Panc1 (cell line): ENCODE results near the gene AKAP13. TPM values are rescaled to one million over a fixed set of nuclear protein-coding genes. Genes with fewer than 3 reads are reported as not detected.

Experiments
- ATAC-seq: fragments of 200-7000 bp; cut with Tn5 transposase; 2 replicates; pipeline ENCODE4 v1.9.1; 2020; ENCODE audit warnings: mild to moderate bottlenecking, moderate library complexity
- BruUV-seq: library from RNA; stranded (reverse); fragments of 400-500 nt; replicated peaks from 2 replicates; lab custom pipeline; 2021; lab: Mats Ljungman, UMichigan
- CTCF ChIA-PET: fragments of 300-600 bp; sonication (Branson Sonifier 250); formaldehyde crosslinking; loops from one replicate; lab custom pipeline; 2022; ENCODE audit warnings: antibody characterized with exemption; lab: Charles Lee
- POLR2A ChIA-PET: fragments of 300-600 bp; sonication (Branson Sonifier 250); formaldehyde crosslinking; loops from one replicate; lab custom pipeline; 2022; ENCODE audit warnings: antibody characterized with exemption; lab: Charles Lee
- DNase-seq: peaks from one replicate; pipeline ENCODE4 v3.0.0-alpha.2; 2010; ENCODE audit warnings: low read depth, low spot score
- H3K27ac ChIP-seq: 2 replicates; pipeline ENCODE4 v1.5.1; 2011; ENCODE audit warnings: mild to moderate bottlenecking, low read length, inconsistent platforms
- H3K27me3 ChIP-seq: fragments of 200-500 bp; sonication (Bioruptor generic); 2 replicates; pipeline ENCODE4 v1.6.0; 2014; ENCODE audit warnings: low read length, inconsistent platforms; ENCODE audit not compliant: control insufficient read depth, insufficient read depth
- H3K36me3 ChIP-seq: fragments of 200-500 bp; sonication (Bioruptor generic); 2 replicates; pipeline ENCODE4 v1.5.1; 2014; ENCODE audit warnings: inconsistent platforms, mild to moderate bottlenecking, low read length, moderate library complexity; ENCODE audit not compliant: control insufficient read depth, insufficient read depth
- H3K4me1 ChIP-seq: 2 replicates; pipeline ENCODE4 v1.5.1; 2011; ENCODE audit warnings: inconsistent platforms, mild to moderate bottlenecking, low read length, moderate library complexity; ENCODE audit not compliant: control insufficient read depth, insufficient read depth
- H3K4me3 ChIP-seq, 2 experiments: 2 replicates each; pipeline ENCODE4 v1.5.1; 2011 to 2012; ENCODE audit warnings: low read depth in 2 of 2, low read length in 2 of 2, mild to moderate bottlenecking in 2 of 2, inconsistent platforms in 1 of 2, moderate library complexity in 1 of 2
- H3K9me3 ChIP-seq: fragments of 200-500 bp; sonication (Bioruptor generic); 2 replicates; pipeline ENCODE4 v1.5.1; 2014; ENCODE audit warnings: low read depth, mild to moderate bottlenecking, inconsistent platforms, low read length, moderate library complexity; ENCODE audit not compliant: control insufficient read depth, insufficient read depth
- CTCF ChIP-seq: fragments of 450-650 bp; IDR thresholded peaks from 2 replicates; pipeline ENCODE4 v1.5.1; 2017; ENCODE audit warnings: mild to moderate bottlenecking
- POLR2AphosphoS5 ChIP-seq: IDR thresholded peaks from 2 replicates; pipeline ENCODE4 v1.6.1; 2012; ENCODE audit warnings: mild to moderate bottlenecking, low read depth, low read length, moderate library complexity
- REST ChIP-seq, 2 experiments: IDR thresholded peaks; 2 replicates each; pipeline ENCODE4 v1.6.1; 2011 to 2012; ENCODE audit warnings: low read depth in 2 of 2, control low read depth in 1 of 2, low read length in 1 of 2, mild to moderate bottlenecking in 1 of 2, moderate library complexity in 1 of 2; ENCODE audit not compliant: insufficient read depth in 1 of 2
- SIN3A ChIP-seq: IDR thresholded peaks from 2 replicates; pipeline ENCODE4 v1.6.1; 2012; ENCODE audit warnings: low read depth, mild to moderate bottlenecking, low read length, moderate library complexity, borderline replicate concordance; ENCODE audit not compliant: insufficient read depth
- TCF7L2 ChIP-seq: IDR thresholded peaks from 2 replicates; pipeline ENCODE4 v1.6.1; 2011; ENCODE audit warnings: mild to moderate bottlenecking, low read depth, low read length, inconsistent platforms
- in situ Hi-C: cut with HindIII; loops from 2 replicates; pipeline ENCODE4 v1.10.0; 2016; ENCODE audit warnings: low sequenced_read_pairs, low pct_unique_long_range_greater_than_20kb
- intact Hi-C: fragments of 100-400 bp; cut with micrococcal nuclease; formaldehyde crosslinking; loops from one replicate; pipeline ENCODE4 v1.10.0; 2022; ENCODE audit not compliant: unreplicated experiment
- total RNA-seq: library from RNA; stranded (reverse); gene quantifications from one replicate; pipeline ENCODE4 v1.2.1, GENCODE V29; 2021; ENCODE audit not compliant: unreplicated experiment

The AKAP13 gene
- total RNA-seq, 1 experiment from 2014 or later, result 94.2 TPM

DNA sequence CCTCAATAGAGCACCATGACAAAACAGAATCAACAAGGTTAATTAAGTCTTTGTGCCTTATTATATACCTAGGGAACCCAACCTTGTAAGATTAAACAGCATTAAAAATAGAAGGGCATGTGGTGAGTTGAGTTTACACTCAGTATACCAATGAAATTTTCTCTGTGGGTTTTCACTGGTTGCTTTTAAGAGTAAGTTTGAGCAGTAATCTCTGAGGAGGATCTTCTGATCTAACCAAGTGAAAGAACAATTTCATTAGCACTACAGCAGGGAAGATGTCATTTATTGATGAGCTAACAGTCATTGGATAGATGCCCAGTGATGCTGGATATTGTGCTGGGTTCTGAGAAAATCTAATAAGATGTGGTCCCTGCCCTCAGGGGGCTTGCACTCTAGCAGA lies 26.9 kb upstream of the AKAP13 start:
- no peaks in the 10 kb centered on the region for H3K9me3 ChIP-seq
- TF ChIP-seq TCF7L2, result no peak
- no peak for TF ChIP-seq REST (IDR thresholded peaks at IDR 0.05; ENCODE audit: insufficient read depth in 1 of 2, low read depth in 2 of 2, low read length in 1 of 2)
- no peak for TF ChIP-seq SIN3A
- TF ChIP-seq POLR2AphosphoS5, result no peak
- TF ChIP-seq CTCF, result no peak
- no TSS peak for BruUV-seq
- DNase-seq, result no peak
- intact Hi-C loops (no loop called here), in situ Hi-C loops (no loop called here)
- H3K27ac ChIP-seq, result no peak overlapping the region
- H3K27me3 ChIP-seq, result no peaks in the 10 kb centered on the region
- CTCF ChIA-PET, result no interaction called here
- POLR2A ChIA-PET, result no interaction called here
- H3K4me3 ChIP-seq, result no peak overlapping the region
- H3K4me1 ChIP-seq, result peaks cover 6% of the 10 kb centered on the region; the same call in 1 of the 2 replicates
- H3K36me3 ChIP-seq, result no peaks in the 10 kb centered on the region
- ATAC-seq, result no peak

GRCh38 chr15:85354461-85354860 lies 25.9 kb upstream of the AKAP13 start:
- in situ Hi-C loops (no loop called here), intact Hi-C loops (no loop called here)
- Histone ChIP-seq H3K4me1 (peaks cover 6% of the 10 kb centered on the region; the same call in 1 of the 2 replicates), H3K27ac (no peak overlapping the region), H3K9me3 (no peaks in the 10 kb centered on the region), H3K36me3 (no peaks in the 10 kb centered on the region), H3K4me3 (no peak overlapping the region), H3K27me3 (no peaks in the 10 kb centered on the region)
- ATAC-seq (0 out of 2 replicates have a peak, but pooled peaks have one; percentile 25), DNase-seq (no peak)
- ChIA-PET POLR2A (interaction anchor here (0.7 kb wide), 1 partner anchor 79 kb away, joined by 3 read pairs; no protein-coding TSS in a partner anchor), CTCF (no interaction called here)
- TF ChIP-seq TCF7L2 (no peak), POLR2AphosphoS5 (no peak), CTCF (no peak), REST (IDR thresholded peaks at IDR 0.05; ENCODE audit: insufficient read depth in 1 of 2, low read depth in 2 of 2, low read length in 1 of 2) (no peak), SIN3A (no peak)
- no TSS peak for BruUV-seq
